Choroid plexus epithelial cell (primary cell): ENCODE data around the gene MEIS2.
A peak's percentile ranks its signal among the peaks of the same experiment; 100 is the strongest.

Experiments used
- DNase-seq: peaks from one replicate; pipeline ENCODE4 v3.0.0-alpha.2; 2010; ENCODE audit warnings: low read depth
- H3K4me3 ChIP-seq: 2 replicates; pipeline ENCODE4 v1.5.1; 2011; ENCODE audit warnings: low read depth, mild to moderate bottlenecking, control low read depth, low read length, moderate library complexity
- CTCF ChIP-seq: conservative IDR thresholded peaks from 2 replicates; pipeline ENCODE4 v1.5.1; 2011; ENCODE audit warnings: low read depth, mild to moderate bottlenecking, control low read depth, inconsistent platforms, low read length, moderate library complexity

Gene MEIS2

GRCh38 chr15:37138591-37139215, 38.4 kb upstream of the MEIS2 start:
- no peak for DNase-seq

GRCh38 chr15:37137221-37137620, 36.9 kb upstream of the MEIS2 start:
- DNase-seq, result peak; percentile 8
- no peak overlapping the region for H3K4me3 ChIP-seq
- no peak for TF ChIP-seq CTCF

More at GRCh38 chr15:37138591-37139215, 38.4 kb upstream of the MEIS2 start:
- TF ChIP-seq CTCF, result no peak
- no peak overlapping the region for H3K4me3 ChIP-seq

- DNase-seq, result peak; percentile 41
- no peak for TF ChIP-seq CTCF
Observed at GRCh38 chr15:37136666-37137065, 36.3 kb upstream of the MEIS2 start.

GRCh38 chr15:37135225-37135624, 34.9 kb upstream of the MEIS2 start:
- peak; percentile 30 for DNase-seq
- no peak overlapping the region for H3K4me3 ChIP-seq

More at GRCh38 chr15:37136666-37137065, 36.3 kb upstream of the MEIS2 start:
- no peak overlapping the region for H3K4me3 ChIP-seq

DNA sequence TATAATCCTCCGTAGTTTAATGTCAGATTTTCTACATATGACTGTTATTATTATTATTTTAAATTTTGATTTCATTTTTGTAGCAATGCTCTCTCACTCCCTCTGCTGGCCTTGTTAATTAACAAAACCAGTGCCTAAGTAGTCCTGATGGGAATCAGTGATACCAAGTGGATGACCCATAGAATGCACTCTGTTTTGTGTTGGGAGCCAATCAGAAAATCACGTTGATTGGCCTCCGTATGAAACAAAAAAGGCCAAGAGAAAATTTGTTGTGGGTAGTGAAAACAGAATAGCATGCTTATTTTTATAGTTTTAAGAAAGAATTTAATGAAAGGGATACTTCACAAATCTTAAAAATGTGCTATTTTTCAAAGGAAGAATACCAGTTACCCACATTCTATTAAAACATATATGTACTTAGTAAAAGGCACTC, 34.4 kb upstream of the MEIS2 start:
- DNase-seq, result peak; percentile 67
- peak; percentile 76 for TF ChIP-seq CTCF
- no peak overlapping the region for H3K4me3 ChIP-seq

More at GRCh38 chr15:37135225-37135624, 34.9 kb upstream of the MEIS2 start:
- TF ChIP-seq CTCF, result peak; percentile 49

DNA sequence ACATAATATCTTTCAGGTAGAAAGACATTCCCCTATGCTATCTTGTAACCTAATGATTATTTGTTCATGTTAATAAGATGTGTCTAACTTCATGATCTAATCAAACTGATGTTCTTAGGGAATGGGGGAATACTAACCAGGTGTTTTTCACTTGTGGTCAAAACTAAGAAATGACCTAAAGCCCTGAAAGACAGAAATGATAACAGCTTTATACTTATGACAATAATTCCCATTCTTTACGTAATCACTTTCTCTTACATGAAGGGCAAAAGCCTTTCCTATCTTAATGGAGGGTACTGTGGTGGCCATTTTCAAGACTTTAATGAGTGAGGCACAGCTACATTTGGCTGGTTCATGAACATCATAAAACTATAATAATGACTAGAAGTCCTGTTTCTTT, 33.9 kb upstream of the MEIS2 start:
- DNase-seq, result no peak
- no peak for TF ChIP-seq CTCF
- H3K4me3 ChIP-seq, result no peak overlapping the region

DNA sequence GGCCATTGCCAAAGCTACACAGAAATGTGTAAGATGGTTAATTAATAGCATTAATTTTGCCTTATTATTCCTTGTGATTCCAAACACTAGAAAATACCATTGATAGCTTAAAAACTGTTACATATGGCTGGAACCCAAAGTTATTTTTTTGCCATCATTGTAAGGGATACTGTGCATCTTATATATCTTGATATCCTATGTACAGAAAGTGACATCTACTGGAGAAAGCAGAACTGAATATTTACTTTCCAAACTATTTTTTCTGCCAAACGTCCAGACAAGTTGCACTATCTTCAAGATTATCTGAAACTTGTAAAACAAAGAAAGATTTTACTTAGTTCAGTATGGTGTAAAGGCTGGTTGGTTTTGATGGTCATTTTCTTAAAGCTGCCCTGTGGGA, 33.3 kb upstream of the MEIS2 start:
- peak; percentile 32 for TF ChIP-seq CTCF
- peak; percentile 48 for DNase-seq
- H3K4me3 ChIP-seq, result no peak overlapping the region
